IMR-90 (cell line): ENCODE data around the gene RECK. TPM values are rescaled to one million over a fixed set of nuclear protein-coding genes. Genes with fewer than 3 reads are reported as not detected.
A peak's percentile ranks its signal among the peaks of the same experiment; 100 is the strongest.

ENCODE experiments used
- ATAC-seq: fragments of 200-7000 bp; cut with Tn5 transposase; 2 replicates; pipeline ENCODE4 v1.9.1; 2020; ENCODE audit warnings: low read depth, mild to moderate bottlenecking, moderate library complexity
- BruUV-seq: library from RNA; stranded (reverse); fragments of 400-500 nt; replicated peaks from 2 replicates; lab custom pipeline; 2021; lab: Mats Ljungman, UMichigan
- CTCF ChIA-PET: fragments of 300-600 bp; formaldehyde crosslinking; extraction: SDS; loops from one replicate; lab custom pipeline; 2021; ENCODE audit warnings: antibody characterized with exemption; lab: Yijun Ruan, JAX
- POLR2A ChIA-PET: fragments of 300-600 bp; sonication (Branson Sonifier 250); formaldehyde crosslinking; loops from one replicate; lab custom pipeline; 2022; ENCODE audit warnings: antibody characterized with exemption; ENCODE audit not compliant: unreplicated experiment; lab: Charles Lee
- DNase-seq: peaks from one replicate; pipeline ENCODE4 v3.0.0; 2013
- H2AFZ ChIP-seq: replicated peaks from 2 replicates; pipeline ENCODE3; 2013; ENCODE audit warnings: low read length, mild to moderate bottlenecking; ENCODE audit not compliant: poor library complexity
- H2AK5ac ChIP-seq: 2 replicates; pipeline ENCODE4 v1.6.1; 2013; ENCODE audit warnings: low read depth, low read length, inconsistent platforms
- H2AK9ac ChIP-seq: replicated peaks from 2 replicates; pipeline ENCODE3; 2013; ENCODE audit warnings: mild to moderate bottlenecking, low read depth, low read length, moderate library complexity; ENCODE audit not compliant: poor library complexity
- H2BK120ac ChIP-seq: 2 replicates; pipeline ENCODE4 v1.6.1; 2013; ENCODE audit warnings: low read depth, low read length, inconsistent platforms
- H2BK15ac ChIP-seq: 3 replicates; pipeline ENCODE4 v1.6.1; 2013; ENCODE audit warnings: low read depth, low read length, inconsistent platforms
- H2BK20ac ChIP-seq: 2 replicates; pipeline ENCODE4 v1.6.1; 2013; ENCODE audit warnings: low read depth, mild to moderate bottlenecking, inconsistent platforms, low read length, moderate library complexity
- H2BK5ac ChIP-seq: 2 replicates; pipeline ENCODE4 v1.6.1; 2013; ENCODE audit warnings: mild to moderate bottlenecking, low read depth, low read length, inconsistent platforms; ENCODE audit not compliant: poor library complexity, severe bottlenecking
- H3K14ac ChIP-seq: replicated peaks from 2 replicates; pipeline ENCODE4 v1.6.1; 2013; ENCODE audit warnings: low read depth, low read length, inconsistent platforms
- H3K18ac ChIP-seq: 2 replicates; pipeline ENCODE4 v1.6.1; 2013; ENCODE audit warnings: low read depth, low read length, control low read depth
- H3K23ac ChIP-seq: 2 replicates; pipeline ENCODE4 v1.6.1; 2013; ENCODE audit warnings: low read depth, low read length, inconsistent platforms
- H3K27ac ChIP-seq: 2 replicates; pipeline ENCODE4 v1.5.1; 2013; ENCODE audit warnings: mild to moderate bottlenecking, control low read depth, low read length; ENCODE audit not compliant: insufficient read depth
- H3K27me3 ChIP-seq: 2 replicates; pipeline ENCODE4 v1.6.1; 2013; ENCODE audit warnings: low read length; ENCODE audit not compliant: control insufficient read depth, insufficient read depth
- H3K36me3 ChIP-seq: 2 replicates; pipeline ENCODE4 v1.6.1; 2013; ENCODE audit warnings: low read length, mixed read lengths; ENCODE audit not compliant: control insufficient read depth, insufficient read depth
- H3K4ac ChIP-seq: 2 replicates; pipeline ENCODE4 v1.6.1; 2013; ENCODE audit warnings: low read depth, low read length, inconsistent platforms
- H3K4me1 ChIP-seq: 2 replicates; pipeline ENCODE4 v1.6.1; 2013; ENCODE audit warnings: low read length, mixed read lengths; ENCODE audit not compliant: control insufficient read depth, insufficient read depth
- H3K4me2 ChIP-seq: 2 replicates; pipeline ENCODE4 v1.6.1; 2013; ENCODE audit warnings: low read depth, mild to moderate bottlenecking, control low read depth, low read length, moderate library complexity
- H3K4me3 ChIP-seq: 2 replicates; pipeline ENCODE4 v1.5.1; 2013; ENCODE audit warnings: low read depth, mild to moderate bottlenecking, control low read depth, low read length, moderate library complexity; ENCODE audit not compliant: insufficient read depth
- H3K56ac ChIP-seq: 2 replicates; pipeline ENCODE4 v1.6.1; 2013; ENCODE audit warnings: low read length, inconsistent platforms; ENCODE audit not compliant: insufficient read depth; ENCODE audit errors: extremely low read depth
- H3K79me1 ChIP-seq, 2 experiments: 2 replicates each; pipeline ENCODE4 v1.6.1; 2013; ENCODE audit warnings: low read length in 2 of 2, inconsistent platforms in 1 of 2, low read depth in 1 of 2
- H3K9ac ChIP-seq: 2 replicates; pipeline ENCODE4 v1.6.1; 2013; ENCODE audit warnings: low read depth, low read length, control low read depth
- H3K9me1 ChIP-seq: 2 replicates; pipeline ENCODE4 v1.6.1; 2013; ENCODE audit warnings: low read length, inconsistent platforms; ENCODE audit not compliant: insufficient read depth
- H3K9me3 ChIP-seq: 2 replicates; pipeline ENCODE4 v1.6.1; 2013; ENCODE audit warnings: low read length; ENCODE audit not compliant: control insufficient read depth, insufficient read depth
- H4K20me1 ChIP-seq: 2 replicates; pipeline ENCODE4 v1.6.1; 2013; ENCODE audit warnings: low read length, inconsistent platforms; ENCODE audit not compliant: insufficient read depth
- H4K5ac ChIP-seq: 2 replicates; pipeline ENCODE4 v1.6.1; 2013; ENCODE audit warnings: mild to moderate bottlenecking, low read depth, low read length, control low read depth
- H4K8ac ChIP-seq, 2 experiments: 2 replicates each; pipeline ENCODE4 v1.6.1; 2013; ENCODE audit warnings: low read depth in 2 of 2, low read length in 2 of 2, control low read depth in 1 of 2, inconsistent platforms in 1 of 2
- H4K91ac ChIP-seq: 2 replicates; pipeline ENCODE4 v1.6.1; 2013; ENCODE audit warnings: low read depth, low read length, inconsistent platforms; ENCODE audit not compliant: insufficient read depth
- CEBPB ChIP-seq: IDR thresholded peaks from 2 replicates; pipeline ENCODE4 v1.6.1; 2012; ENCODE audit warnings: low read depth, low read length, improper control_type of control experiment
- CHD1 ChIP-seq: IDR thresholded peaks from 2 replicates; pipeline ENCODE4 v1.6.1; 2012; ENCODE audit warnings: low read depth, low read length, improper control_type of control experiment
- MXI1 ChIP-seq: IDR thresholded peaks from 2 replicates; pipeline ENCODE4 v1.6.1; 2012; ENCODE audit warnings: low read depth, mild to moderate bottlenecking, low read length, moderate library complexity, borderline replicate concordance
- WGBS, 2 experiments: methylation state at CpG; one replicate each; pipeline versions ENCODE4 v1.1.5 to v1.1.7; 2013; ENCODE audit warnings: missing lambda C conversion rate in 2 of 2; ENCODE audit not compliant: insufficient read length in 1 of 2; ENCODE audit errors: extremely low coverage in 2 of 2; 5-methylcytosine and 5-hydroxymethylcytosine counted together
- dilution Hi-C: fragments of 300-500 bp; cut with HindIII; formaldehyde crosslinking; loops from one replicate; pipeline ENCODE4 v1.14.3; 2018; ENCODE audit warnings: low sequenced_read_pairs; ENCODE audit not compliant: unreplicated experiment
- in situ Hi-C: fragments of 300-500 bp; cut with MboI; formaldehyde crosslinking; loops from 3 replicates; pipeline ENCODE4 v1.14.3; 2019; ENCODE audit warnings: low sequenced_read_pairs, inconsistent platforms, mixed read lengths
- intact Hi-C: fragments of 100-400 bp; cut with micrococcal nuclease; formaldehyde crosslinking; loops from 2 replicates; pipeline ENCODE4 v1.10.0; 2022
- polyA plus RNA-seq, 3 experiments: library from polyadenylated mRNA; depleted of rRNA; stranded (reverse); fragments of >200 nt; gene quantifications; 2 replicates each; pipeline ENCODE4 v1.2.3, GENCODE V29; 2012; ENCODE audit warnings: low replicate concordance in 1 of 3
- total RNA-seq: library from RNA; depleted of rRNA; stranded (reverse); fragments of >200 nt; gene quantifications from 2 replicates; pipeline ENCODE4 v1.2.3, GENCODE V29; 2012

The RECK gene
- total and polyA plus RNA-seq, 2 of the 4 experiments (the other 2 are of a cell fraction): 23.5 to 44.0 TPM

GRCh38 chr9:36036253-36036779, 397 bp upstream of the RECK start:
- Histone ChIP-seq H4K5ac (peak overlapping the region; percentile 92), H4K20me1 (peaks cover 15% of the 10 kb centered on the region; the same call in 1 of the 2 replicates), H2BK20ac (peak overlapping the region; percentile 97), H2AK9ac (peak overlapping the region; percentile 0), H2BK5ac (peak overlapping the region; percentile 84), H2AFZ (peak overlapping the region; percentile 84), H3K56ac (peak overlapping the region; percentile 67), H3K23ac (peak overlapping the region; percentile 87; the same call in 1 of the 2 replicates), H2BK15ac (peak overlapping the region; percentile 99; the same call in 2 of the 3 replicates), H3K14ac (peak overlapping the region; percentile 94), H3K9me3 (no peaks in the 10 kb centered on the region), H3K18ac (peak overlapping the region; percentile 87), H2BK120ac (peak overlapping the region; percentile 70), H3K79me1 (peaks cover 14 to 33% of the 10 kb centered on the region in 2 experiments), H3K9ac (peak overlapping the region; percentile 89), H2AK5ac (peak overlapping the region; percentile 83), H3K36me3 (peaks cover 2% of the 10 kb centered on the region; the same call in 1 of the 2 replicates), H4K8ac (peak overlapping the region; percentile 96 to 98), H3K27me3 (no peaks in the 10 kb centered on the region), H3K4me2 (peak overlapping the region; percentile 84), H3K4me3 (peak overlapping the region; percentile 24), H3K4me1 (peaks cover 14% of the 10 kb centered on the region), H3K4ac (peak overlapping the region; percentile 95), H4K91ac (peak overlapping the region; percentile 94), H3K27ac (peak overlapping the region; percentile 98), H3K9me1 (peaks cover 11% of the 10 kb centered on the region)
- ChIA-PET POLR2A (interaction anchor here (0.6 kb wide), 1 partner anchor 228 kb away, joined by 3 read pairs; no protein-coding TSS in a partner anchor), CTCF (interaction anchor here (1.2 kb wide), 1 partner anchor 13 kb away, joined by 4 read pairs; no protein-coding TSS in a partner anchor)
- TSS peak; percentile 67 for BruUV-seq
- TF ChIP-seq CEBPB: 0 out of 2 replicates have a peak, but pooled peaks have one; percentile 30
- TF ChIP-seq CHD1: no peak
- 0 out of 2 replicates have a peak, but pooled peaks have one; percentile 54 for TF ChIP-seq MXI1
- no peak for ATAC-seq
- DNase-seq: no peak
- intact Hi-C loops (loop anchor here (5.0 kb wide), 1 partner anchor 66 kb away; no protein-coding TSS in a partner anchor), dilution Hi-C loops (no loop called here), in situ Hi-C loops (no loop called here)
- 0% methylated on average over 2 of the region's 20 CpGs; no CpG with 5 or more reads in 1 of the 2 experiments for WGBS, 2 experiments
